ENCODE measurements around the gene HIP1R. TPM values are rescaled to one million over a fixed set of nuclear protein-coding genes. Genes with fewer than 3 reads are reported as not detected.

Gene HIP1R
- total RNA-seq, 1 donor from 2014 or later, result 30.2 TPM

- no peak for DNase-seq (ENCODE audit: low spot score)
Measured at GRCh38 chr12:122827258-122827657, 8.0 kb upstream of the HIP1R start.

- no peak for DNase-seq (ENCODE audit: low spot score)
Measured at GRCh38 chr12:122830517-122831214, 4.6 kb upstream of the HIP1R start.

DNA sequence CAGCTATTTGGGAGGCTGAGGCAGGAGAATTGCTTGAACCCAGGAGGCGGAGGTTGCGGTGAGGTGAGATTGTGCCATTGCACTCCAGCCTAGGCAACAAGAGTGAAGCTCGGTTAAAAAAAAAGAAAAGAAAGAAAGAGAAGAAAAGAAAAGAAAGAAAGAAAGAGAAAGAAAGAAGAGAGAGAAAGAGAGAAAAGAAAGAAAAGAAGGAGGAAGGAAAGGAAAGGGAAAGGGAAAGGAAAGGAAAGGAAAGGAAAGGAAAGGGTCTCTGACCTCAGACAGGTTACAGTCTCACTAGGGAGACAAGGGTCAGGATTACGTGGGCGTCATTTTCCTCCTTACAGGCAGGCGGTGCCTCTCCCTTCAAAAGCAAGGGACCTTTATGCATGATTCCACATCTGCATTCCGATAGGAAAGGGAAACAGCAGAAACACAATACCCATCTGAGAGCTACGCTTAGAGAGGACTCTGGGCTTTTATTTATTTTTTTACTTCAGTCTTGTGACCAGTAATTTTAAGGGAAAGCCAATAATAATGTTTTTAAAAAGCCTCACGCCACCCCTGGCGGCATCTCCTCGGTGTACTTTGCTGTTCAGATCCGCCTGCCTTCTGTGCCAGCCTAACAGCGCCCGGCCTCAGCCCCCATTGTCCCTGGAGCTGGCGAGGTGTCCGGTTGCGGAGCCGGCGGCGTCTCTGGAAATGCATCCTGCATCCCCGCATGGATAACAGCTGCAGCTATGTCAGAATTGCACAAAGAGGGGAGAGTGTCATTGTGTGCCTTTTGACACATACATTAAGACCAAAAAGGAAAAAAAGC, 945 bp upstream of the HIP1R start:
- no peak for DNase-seq (ENCODE audit: low spot score)

GRCh38 chr12:122835750-122836026, 431 bp downstream of the HIP1R start:
- DNase-seq (ENCODE audit: low spot score), result no peak

GRCh38 chr12:122836027-122836921, 1.0 kb downstream of the HIP1R start:
- no peak for DNase-seq (ENCODE audit: low spot score)

GRCh38 chr12:122837306-122838265, 2.3 kb downstream of the HIP1R start:
- no peak for DNase-seq (ENCODE audit: low spot score)

DNA sequence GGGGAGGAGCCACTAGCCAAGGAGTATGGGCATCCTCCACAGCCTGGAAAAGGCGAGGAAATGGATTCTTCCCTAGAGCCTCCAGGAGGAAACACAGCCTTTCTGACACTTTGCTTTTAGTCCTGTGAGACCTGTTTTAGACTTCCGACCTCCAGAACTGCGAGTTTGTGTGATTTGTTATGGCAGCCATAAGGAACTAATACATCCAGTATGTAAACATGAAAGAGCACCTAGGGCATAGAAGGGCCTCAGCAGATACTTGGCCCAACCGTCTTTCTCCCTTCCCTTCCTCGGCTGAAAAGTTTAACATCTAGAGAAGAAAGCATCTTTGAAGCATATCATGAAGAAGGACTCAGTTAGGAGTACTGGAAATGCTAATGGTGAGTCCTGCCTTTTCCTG, 3.6 kb downstream of the HIP1R start:
- DNase-seq (ENCODE audit: low spot score), result no peak

DNA sequence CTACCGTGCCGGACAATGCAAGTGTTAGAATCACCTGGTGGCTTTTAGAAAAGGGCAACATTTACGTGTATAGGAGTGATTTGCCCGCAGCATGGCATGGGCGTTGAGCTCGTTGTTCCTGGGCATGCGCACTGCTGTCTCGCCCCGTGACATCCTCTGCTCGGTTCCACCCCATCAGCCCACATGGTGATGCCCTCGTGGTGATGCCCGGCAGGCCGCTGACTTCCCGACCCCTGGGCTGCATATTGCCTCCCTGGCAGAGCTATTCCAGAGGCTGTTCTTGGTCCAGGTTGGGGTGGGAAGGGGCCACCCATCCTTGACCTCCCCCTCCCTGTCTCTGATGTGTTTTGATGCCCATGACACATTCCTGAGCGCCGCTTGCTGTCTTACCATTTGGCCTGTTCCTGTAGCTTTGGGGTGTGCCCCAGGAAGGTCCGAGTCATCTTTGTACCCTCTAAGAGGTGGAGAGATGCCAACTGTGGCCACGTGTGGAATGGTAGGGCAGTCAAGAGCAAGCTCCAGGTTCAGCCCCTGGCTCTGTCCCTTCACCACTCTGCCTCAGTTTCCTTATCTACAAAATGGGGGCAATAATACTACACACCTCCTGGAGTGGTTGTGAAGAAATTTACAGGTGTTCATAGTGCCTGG, 4.8 kb downstream of the HIP1R start:
- no peak for DNase-seq (ENCODE audit: low spot score)

- no peak for DNase-seq (ENCODE audit: low spot score)
Measured at GRCh38 chr12:122840580-122841513, 5.6 kb downstream of the HIP1R start.

DNA sequence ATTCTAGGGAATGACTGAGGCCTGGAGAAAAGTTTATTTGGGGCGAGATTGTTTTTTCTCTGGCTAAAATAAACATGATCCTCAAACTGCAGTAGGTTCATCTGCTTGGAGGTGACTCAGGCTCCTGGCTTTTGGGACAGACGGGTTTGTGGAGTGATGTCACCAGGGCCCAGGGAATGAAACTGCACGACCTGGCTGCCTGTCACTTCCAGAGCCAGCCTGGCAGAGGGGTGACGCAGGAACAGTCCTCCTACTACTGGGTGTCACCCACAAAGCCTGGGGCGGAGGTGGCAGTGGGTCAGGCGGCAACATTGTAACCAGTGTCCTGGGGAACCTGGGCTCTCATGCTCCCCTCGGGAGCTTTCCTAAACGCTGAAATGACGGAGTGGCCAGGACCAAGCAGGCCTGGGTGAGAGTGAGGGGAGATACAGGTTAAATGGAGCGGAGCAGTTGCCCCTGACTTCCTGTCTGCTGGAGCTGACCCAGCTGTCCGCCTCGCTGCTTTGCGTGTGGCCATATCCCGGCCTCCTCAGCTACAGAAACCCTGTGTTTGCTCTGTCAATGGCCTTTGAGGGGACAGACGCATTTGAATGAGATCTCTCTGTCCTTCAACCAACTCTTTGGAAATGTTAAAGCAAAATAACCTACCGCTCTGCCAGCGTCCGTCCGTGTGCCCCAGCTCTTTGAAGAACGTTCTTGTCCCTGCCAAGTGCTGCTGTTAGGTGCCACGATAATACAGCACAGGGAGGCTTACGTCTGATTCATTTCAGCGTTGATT, 6.5 kb downstream of the HIP1R start:
- no peak for DNase-seq (ENCODE audit: low spot score)

GRCh38 chr12:122842505-122843405, 7.5 kb downstream of the HIP1R start:
- DNase-seq (ENCODE audit: low spot score), result no peak

GRCh38 chr12:122843455-122843854, 8.2 kb downstream of the HIP1R start:
- DNase-seq (ENCODE audit: low spot score), result no peak

GRCh38 chr12:122844366-122844971, 9.2 kb downstream of the HIP1R start:
- DNase-seq (ENCODE audit: low spot score), result no peak

DNA sequence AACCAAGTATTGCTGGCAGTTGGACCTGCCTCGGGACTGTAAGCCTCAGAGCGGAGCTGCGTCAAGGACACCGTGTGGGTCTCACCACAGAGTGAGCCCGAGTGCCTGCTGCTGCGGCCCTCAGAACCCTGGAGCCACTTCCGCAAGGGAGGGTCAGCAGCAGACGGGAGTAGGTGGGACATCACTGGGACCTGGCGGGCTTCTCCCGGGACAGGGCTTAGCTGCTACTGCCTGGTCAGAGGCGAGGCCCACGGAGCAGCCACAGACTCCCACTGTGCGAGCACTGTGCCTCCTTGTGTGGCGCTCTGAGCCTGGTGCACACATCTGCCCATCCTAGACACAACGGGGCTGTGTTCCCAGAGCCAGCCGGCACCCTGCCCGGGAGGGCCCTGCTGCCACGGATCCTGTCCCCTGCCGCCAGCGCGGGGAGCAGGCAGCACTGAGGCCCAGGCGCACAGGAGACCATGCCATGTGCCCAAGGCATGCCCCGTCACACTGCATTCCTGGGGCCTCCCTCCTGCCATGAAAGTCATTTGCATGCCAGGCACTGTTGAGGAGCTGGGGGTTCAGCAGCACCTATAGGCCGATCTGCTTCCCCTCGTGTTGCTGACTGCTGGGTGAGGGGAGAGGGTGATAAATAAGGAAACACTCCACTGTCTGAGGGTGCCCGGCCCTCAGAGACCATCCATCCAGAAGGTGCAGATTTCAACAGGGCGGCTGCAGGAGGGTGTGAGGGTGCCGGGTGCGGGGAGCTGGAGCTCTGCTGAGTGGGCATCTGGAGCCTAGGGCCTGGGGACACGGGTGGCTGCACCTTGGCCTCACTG, 10.0 kb downstream of the HIP1R start:
- no peak for DNase-seq (ENCODE audit: low spot score)

DNA sequence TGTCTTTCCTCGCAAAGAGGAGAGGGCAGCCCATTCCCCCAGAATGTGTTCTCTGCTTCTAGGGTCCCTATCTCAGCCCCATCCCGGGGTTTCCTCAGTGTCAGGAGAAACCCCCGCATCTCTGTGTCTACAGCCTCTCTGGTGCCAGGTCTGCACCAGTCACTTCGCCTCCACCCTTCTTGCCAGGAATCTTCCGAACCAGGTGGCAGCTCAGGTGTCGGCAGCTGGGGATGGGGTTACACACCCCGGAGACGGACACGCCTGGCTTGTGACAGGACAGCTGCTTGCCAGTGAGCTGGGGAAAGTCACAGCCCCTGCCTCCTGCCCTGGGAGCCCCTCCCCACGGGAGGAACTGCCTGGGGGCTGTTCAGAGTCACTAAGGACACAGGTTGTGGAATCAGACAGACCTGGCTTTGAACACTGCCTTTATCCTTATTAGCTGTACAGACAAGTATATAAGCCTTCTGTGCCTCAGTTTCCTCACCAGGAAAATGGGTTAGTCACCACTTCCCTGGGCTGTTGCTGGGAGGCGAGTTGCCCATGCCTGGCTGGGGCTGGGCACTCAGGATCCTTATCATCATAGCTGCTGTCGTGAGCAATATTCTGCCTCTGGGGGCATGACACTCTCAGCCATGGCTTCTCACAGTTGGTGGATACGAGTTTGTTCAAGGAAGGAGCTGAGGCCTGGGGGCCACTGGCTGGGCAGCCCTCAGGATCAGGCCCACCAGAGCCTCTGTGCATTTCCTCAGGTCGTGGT, 10.8 kb downstream of the HIP1R start:
- no peak for DNase-seq (ENCODE audit: low spot score)
